Measurements from ENCODE around the gene SYNJ1. TPM values are rescaled to one million over a fixed set of nuclear protein-coding genes. Genes with fewer than 3 reads are reported as not detected.

SYNJ1 gene
- total RNA-seq, 2 donors from 2014 or later = 13.8 to 22.5 TPM

GRCh38 chr21:32580949-32581348 lies 146.9 kb downstream of the SYNJ1 start:
- ATAC-seq (replicated peaks) = no peak
- Mint-ChIP-seq H3K36me3 (ENCODE audit: low read depth) (no peaks in the 10 kb centered on the region), H3K4me1 (peaks cover 4% of the 10 kb centered on the region), H3K27ac (no peak overlapping the region), H3K27me3 (no peaks in the 10 kb centered on the region), H3K4me3 (no peak overlapping the region), H3K9me3 (no peaks in the 10 kb centered on the region)

Other genes with a start within 250 kb of the SYNJ1 start
- 1 to 10 TPM in 1 of 2 donors, under 1 TPM in 1; 0.73 to 1.3 TPM for gene TCP10L, start 142.5 kb downstream of the SYNJ1 start, total RNA-seq
- 10 to 100 TPM; 19.9 to 40.2 TPM for gene CFAP298, start 115.6 kb downstream of the SYNJ1 start, total RNA-seq
- 100 to 1,000 TPM in 1 of 2 donors, 10 to 100 TPM in 1; 44.4 to 126 TPM for gene PAXBP1, start 43.7 kb upstream of the SYNJ1 start, total RNA-seq